Naive B cell (primary cell): Measurements from ENCODE around the gene UBA7. TPM values are rescaled to one million over a fixed set of nuclear protein-coding genes. Genes with fewer than 3 reads are reported as not detected.
"Not testable (repeated sequence)": the region's sequence is repeated elsewhere in the genome, so short reads cannot be mapped to it uniquely, and the experiment has no call there.

ENCODE experiments used
- ATAC-seq, 2 donors: fragments of 150-1000 bp; cut with Tn5 transposase; 2 replicates each; pipeline ENCODE4 v1.10.0; 2021; ENCODE audit warnings: low read depth in 2 of 2, mild to moderate bottlenecking in 2 of 2, moderate library complexity in 2 of 2
- DNase-seq: peaks from one replicate; pipeline ENCODE4 v3.0.0; 2022
- H3K27ac Mint-ChIP-seq, 6 donors: one replicate each; pipeline ENCODE4 v1.8.0; 2020 to 2022; ENCODE audit warnings: mild to moderate bottlenecking in 6 of 6, mixed read lengths in 6 of 6, moderate library complexity in 5 of 6, inconsistent platforms in 2 of 6
- H3K27me3 Mint-ChIP-seq, 3 donors: one replicate each; pipeline ENCODE4 v1.8.0; 2021 to 2022; ENCODE audit warnings: mixed read lengths in 3 of 3, mild to moderate bottlenecking in 1 of 3
- H3K36me3 Mint-ChIP-seq, 2 donors: one replicate each; pipeline ENCODE4 v1.8.0; 2020 to 2022; ENCODE audit warnings: mixed read lengths in 2 of 2, inconsistent platforms in 1 of 2, mild to moderate bottlenecking in 1 of 2
- H3K4me1 Mint-ChIP-seq, 3 donors: one replicate each; pipeline ENCODE4 v1.8.0; 2020 to 2022; ENCODE audit warnings: mixed read lengths in 3 of 3, inconsistent platforms in 1 of 3, mild to moderate bottlenecking in 1 of 3, moderate library complexity in 1 of 3
- H3K4me3 Mint-ChIP-seq, 8 donors: one replicate each; pipeline ENCODE4 v1.8.0; 2020 to 2022; ENCODE audit warnings: mild to moderate bottlenecking in 8 of 8, mixed read lengths in 8 of 8, moderate library complexity in 8 of 8, inconsistent platforms in 2 of 8
- H3K9me3 Mint-ChIP-seq, 7 donors: one replicate each; pipeline ENCODE4 v1.8.0; 2020 to 2022; ENCODE audit warnings: mixed read lengths in 7 of 7, mild to moderate bottlenecking in 5 of 7, inconsistent platforms in 2 of 7, moderate library complexity in 1 of 7
- polyA plus RNA-seq, 6 donors: library from polyadenylated mRNA; unstranded; fragments of 300-500 nt; fragmentation: Illumina TruSeq; gene quantifications; one replicate each; pipeline ENCODE4 v1.2.3, GENCODE V29; 2021; ENCODE audit warnings: low read depth in 6 of 6

The UBA7 gene
- polyA plus RNA-seq, 6 donors from 2014 or later, result 38.5 to 67.7 (median 52.7) TPM

- DNase-seq, result no peak
- H3K4me1 Mint-ChIP-seq, result peaks cover 0 to 6% (median 5%) of the 10 kb centered on the region in 3 donors
- H3K4me3 Mint-ChIP-seq, result no peak overlapping the region
- H3K27me3 Mint-ChIP-seq, result no peaks in the 10 kb centered on the region
- ATAC-seq, result no peak
- H3K27ac Mint-ChIP-seq, result no peak overlapping the region
- H3K36me3 Mint-ChIP-seq, result peaks cover 4 to 7% of the 10 kb centered on the region in 2 donors
- H3K9me3 Mint-ChIP-seq, result no peaks in the 10 kb centered on the region
Observed at GRCh38 chr3:49831341-49831740, 17.6 kb upstream of the UBA7 start.

DNA sequence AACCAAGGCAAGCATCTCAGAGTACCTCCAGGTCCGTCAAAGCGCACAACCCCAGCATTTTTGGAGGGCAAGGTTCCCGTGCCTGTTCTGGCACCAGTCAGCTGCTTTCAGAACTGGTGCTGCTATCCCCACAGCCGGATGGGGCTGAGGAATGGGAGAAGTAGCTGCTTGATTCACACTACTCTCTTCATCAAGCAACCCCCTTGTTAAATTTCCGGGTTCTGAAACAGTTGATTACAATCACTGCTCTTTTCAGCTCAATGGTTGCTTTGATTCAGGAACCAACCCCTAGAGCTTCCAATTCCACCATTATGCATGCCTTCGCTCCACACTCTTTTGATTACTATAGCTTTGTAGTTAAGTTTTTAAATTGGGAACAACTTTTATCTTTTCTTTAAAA lies 12.3 kb upstream of the UBA7 start:
- Mint-ChIP-seq H3K36me3 (peaks cover 0 to 7% of the 10 kb centered on the region in 2 donors), H3K4me1 (peaks cover 0 to under 1% (median 0%) of the 10 kb centered on the region in 3 donors), H3K9me3 (no peaks in the 10 kb centered on the region), H3K27ac (no peak overlapping the region), H3K27me3 (no peaks in the 10 kb centered on the region), H3K4me3 (no peak overlapping the region)
- ATAC-seq, result no peak
- no peak for DNase-seq

GRCh38 chr3:49823131-49823530 lies 9.4 kb upstream of the UBA7 start:
- not testable (repeated sequence) for H3K27ac Mint-ChIP-seq, H3K9me3 Mint-ChIP-seq, H3K36me3 Mint-ChIP-seq, ATAC-seq, H3K27me3 Mint-ChIP-seq, H3K4me3 Mint-ChIP-seq, DNase-seq, H3K4me1 Mint-ChIP-seq

GRCh38 chr3:49812916-49813496 lies 747 bp downstream of the UBA7 start:
- ATAC-seq, result no peak
- peaks cover 33 to 66% (median 57%) of the 10 kb centered on the region in 3 donors for H3K4me1 Mint-ChIP-seq
- H3K4me3 Mint-ChIP-seq, result peak overlapping the region; percentile 91 to 99 (median 97)
- H3K9me3 Mint-ChIP-seq, result no peaks in the 10 kb centered on the region
- H3K36me3 Mint-ChIP-seq, result peaks cover 0 to 20% of the 10 kb centered on the region in 2 donors
- DNase-seq, result no peak
- no peaks in the 10 kb centered on the region for H3K27me3 Mint-ChIP-seq
- H3K27ac Mint-ChIP-seq, result peak overlapping the region in 5 of 6 donors; percentile 93 to 98 (median 95)

DNA sequence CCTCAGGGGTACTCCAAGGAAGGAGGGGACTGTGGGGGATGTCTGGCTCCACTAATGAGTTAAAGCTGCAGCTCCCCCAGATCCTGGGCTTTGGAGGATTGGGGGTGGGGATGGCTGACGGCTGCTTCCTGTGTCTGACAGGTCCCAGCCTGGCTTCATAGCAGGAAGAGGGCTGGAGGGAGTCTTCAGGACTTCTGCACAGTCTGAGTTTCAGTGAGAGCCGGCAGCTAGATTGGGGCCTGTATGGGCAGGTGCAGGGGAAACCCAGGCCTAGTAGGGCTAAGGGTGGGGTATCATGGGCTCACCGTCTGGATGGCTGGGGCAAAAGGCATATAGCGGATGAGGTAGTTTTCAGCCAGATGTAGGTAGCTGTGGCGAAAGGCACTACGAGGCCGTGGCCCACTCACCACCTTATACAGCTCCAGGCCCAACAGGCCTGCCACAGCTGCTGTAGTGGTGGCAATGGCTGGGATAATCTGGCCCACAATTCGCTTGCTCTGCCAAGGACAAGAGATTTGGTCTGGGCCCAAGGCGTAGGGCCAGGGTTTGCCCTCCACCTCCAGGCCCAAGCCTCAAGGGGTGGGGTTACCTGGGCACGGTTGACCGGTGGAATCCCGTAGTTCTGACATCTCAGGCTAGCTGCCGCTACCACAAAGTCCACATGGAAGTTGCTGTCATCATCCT lies 6.2 kb downstream of the UBA7 start:
- DNase-seq, result peak; percentile 61
- Mint-ChIP-seq H3K36me3 (peaks cover 0 to 20% of the 10 kb centered on the region in 2 donors), H3K27ac (peak overlapping the region; percentile 39 to 98 (median 92)), H3K4me3 (peak overlapping the region; percentile 77 to 96 (median 88)), H3K27me3 (peaks cover 0 to 1% (median 0%) of the 10 kb centered on the region in 3 donors), H3K4me1 (peaks cover 63 to 87% (median 84%) of the 10 kb centered on the region in 3 donors), H3K9me3 (no peaks in the 10 kb centered on the region)
- peak; percentile 17 to 31 for ATAC-seq

- DNase-seq, result no peak
- Mint-ChIP-seq H3K4me1 (peaks cover 65 to 87% (median 85%) of the 10 kb centered on the region in 3 donors), H3K9me3 (no peaks in the 10 kb centered on the region), H3K27me3 (peaks cover 0 to 9% (median under 1%) of the 10 kb centered on the region in 3 donors), H3K36me3 (peaks cover 0 to 20% of the 10 kb centered on the region in 2 donors), H3K27ac (peak overlapping the region; percentile 30 to 98 (median 92)), H3K4me3 (peak overlapping the region; percentile 77 to 96 (median 88))
- ATAC-seq, result no peak
Observed at GRCh38 chr3:49806850-49807249, 6.9 kb downstream of the UBA7 start.

- H3K4me3 Mint-ChIP-seq, result peak overlapping the region; percentile 77 to 96 (median 93)
- H3K4me1 Mint-ChIP-seq, result peaks cover 58 to 83% (median 80%) of the 10 kb centered on the region in 3 donors
- H3K27me3 Mint-ChIP-seq, result peaks cover 1 to 16% (median 8%) of the 10 kb centered on the region in 3 donors
- no peak for ATAC-seq
- DNase-seq, result peak; percentile 54
- H3K36me3 Mint-ChIP-seq, result peaks cover 0 to 14% of the 10 kb centered on the region in 2 donors
- H3K27ac Mint-ChIP-seq, result peak overlapping the region; percentile 30 to 98 (median 96)
- no peaks in the 10 kb centered on the region for H3K9me3 Mint-ChIP-seq
Observed at GRCh38 chr3:49805897-49806701, 7.7 kb downstream of the UBA7 start.

GRCh38 chr3:49805367-49805782 lies 8.4 kb downstream of the UBA7 start:
- Mint-ChIP-seq H3K4me3 (peak overlapping the region; percentile 77 to 96 (median 93)), H3K36me3 (peaks cover 0 to 10% of the 10 kb centered on the region in 2 donors), H3K4me1 (peaks cover 54 to 79% (median 75%) of the 10 kb centered on the region in 3 donors), H3K9me3 (no peaks in the 10 kb centered on the region), H3K27ac (peak overlapping the region; percentile 88 to 98 (median 94)), H3K27me3 (peaks cover 3 to 18% (median 11%) of the 10 kb centered on the region in 3 donors)
- peak; percentile 76 for DNase-seq
- ATAC-seq, result peak; percentile 16 to 26

- peak overlapping the region; percentile 88 to 98 (median 94) for H3K27ac Mint-ChIP-seq
- H3K36me3 Mint-ChIP-seq, result peaks cover 0 to 1% of the 10 kb centered on the region in 2 donors
- H3K4me1 Mint-ChIP-seq, result peaks cover 51 to 69% (median 66%) of the 10 kb centered on the region in 3 donors
- peak; percentile 31 for DNase-seq
- H3K27me3 Mint-ChIP-seq, result peaks cover 3 to 18% (median 11%) of the 10 kb centered on the region in 3 donors
- ATAC-seq, result no peak
- no peaks in the 10 kb centered on the region for H3K9me3 Mint-ChIP-seq
- H3K4me3 Mint-ChIP-seq, result peak overlapping the region; percentile 77 to 96 (median 93)
Observed at GRCh38 chr3:49804141-49805041, 9.4 kb downstream of the UBA7 start.

DNA sequence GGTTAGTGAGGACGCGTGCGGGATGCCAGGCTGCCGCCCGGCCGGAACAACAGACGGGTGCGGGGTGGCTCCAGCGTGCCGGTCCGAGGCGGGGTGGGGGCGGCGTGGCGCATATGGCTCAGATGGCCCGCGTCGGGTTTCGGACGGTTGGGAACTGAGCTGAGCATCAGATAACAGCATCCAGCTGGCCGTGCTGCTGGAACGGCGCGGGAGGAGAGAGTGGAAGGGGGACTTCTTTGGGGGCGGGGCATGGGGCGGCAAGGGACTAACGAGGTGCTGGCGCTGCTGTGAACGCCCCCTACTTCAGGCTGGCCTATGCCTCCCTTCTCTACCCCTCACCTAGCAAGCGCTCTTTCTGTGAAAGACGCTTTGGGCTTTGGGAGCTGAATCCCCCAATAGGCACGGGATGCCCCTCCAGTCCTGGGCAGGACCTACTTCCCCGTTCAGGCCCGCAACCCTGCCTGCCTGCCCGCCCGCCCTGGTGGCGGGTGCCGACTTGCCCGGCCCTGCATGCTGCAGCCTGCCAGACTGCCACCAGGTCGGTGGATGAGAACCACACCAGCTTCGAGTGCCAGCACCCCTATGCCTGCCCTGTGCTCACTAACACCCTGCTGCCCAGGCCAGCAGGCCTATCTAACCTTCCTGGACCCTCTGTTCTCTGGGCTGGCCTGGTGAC lies 10.2 kb downstream of the UBA7 start:
- Mint-ChIP-seq H3K36me3 (no peaks in the 10 kb centered on the region), H3K27ac (peak overlapping the region; percentile 71 to 98 (median 94)), H3K9me3 (no peaks in the 10 kb centered on the region), H3K27me3 (peaks cover 3 to 18% (median 11%) of the 10 kb centered on the region in 3 donors), H3K4me3 (peak overlapping the region; percentile 77 to 96 (median 93)), H3K4me1 (peaks cover 46 to 62% (median 60%) of the 10 kb centered on the region in 3 donors)
- peak; percentile 72 for DNase-seq
- ATAC-seq, result peak; percentile 25 to 27

DNA sequence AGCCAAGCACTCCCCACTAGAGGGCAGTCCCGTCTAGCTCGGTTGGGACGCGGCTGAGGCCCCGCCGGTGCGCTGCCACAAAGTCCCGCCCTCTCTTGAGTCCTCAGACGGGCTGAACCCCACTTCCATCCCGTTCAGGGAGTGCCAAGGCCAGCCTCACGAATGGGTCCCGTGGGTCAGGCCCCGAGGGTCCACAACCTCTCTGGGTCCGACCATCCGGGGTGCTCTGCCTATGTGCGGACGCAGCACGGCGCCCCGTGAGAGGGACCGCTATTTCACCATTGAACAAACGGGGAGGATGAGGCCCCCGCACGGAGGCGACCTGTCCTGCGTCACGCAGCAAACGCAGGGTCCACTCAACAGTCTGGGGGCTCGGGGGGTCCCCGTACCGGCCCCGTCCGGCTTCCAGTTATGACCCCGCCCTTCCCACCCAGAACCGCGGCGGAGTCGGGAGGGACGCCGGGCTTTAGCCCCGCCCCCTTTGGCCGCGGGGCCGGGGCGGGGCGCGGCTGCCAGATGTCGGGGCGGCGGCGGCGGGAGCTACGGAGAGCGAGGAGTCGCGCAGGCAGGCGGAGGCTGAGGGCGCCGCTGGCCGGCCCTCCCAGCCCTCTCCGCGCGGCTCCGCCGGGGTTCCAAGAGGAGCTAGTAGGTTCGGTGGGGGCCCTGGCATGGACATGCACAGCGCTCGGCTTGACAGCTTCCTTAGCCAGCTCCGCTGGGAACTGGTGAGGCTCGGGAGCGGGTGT lies 10.9 kb downstream of the UBA7 start, which contains the start of gene INKA1:
Gene INKA1 (plus strand): TSS at position 543 of the 746 bp plus-strand sequence. CDS start 132 bp downstream, at position 675.
- no peaks in the 10 kb centered on the region for H3K36me3 Mint-ChIP-seq
- peaks cover 38 to 55% (median 53%) of the 10 kb centered on the region in 3 donors for H3K4me1 Mint-ChIP-seq
- peak; percentile 67 to 71 for ATAC-seq

More for the DNA sequence above, 10.9 kb downstream of the UBA7 start, which contains the start of gene INKA1:
- H3K4me3 Mint-ChIP-seq, result peak within 1 kb of the TSS; percentile 77 to 96 (median 93)
- peaks cover 3 to 18% (median 11%) of the 10 kb centered on the region in 3 donors for H3K27me3 Mint-ChIP-seq
- H3K9me3 Mint-ChIP-seq, result no peaks in the 10 kb centered on the region
- H3K27ac Mint-ChIP-seq, result peak within 1 kb of the TSS; percentile 71 to 98 (median 96)
- peak; percentile 89 for DNase-seq
